GM12865 (cell line): ENCODE data around the gene LRP4.

Experiments used
- DNase-seq: peaks from one replicate; pipeline ENCODE4 v3.0.0; 2010; ENCODE audit warnings: low read depth
- H3K4me3 ChIP-seq: 2 replicates; pipeline ENCODE4 v1.5.1; 2011; ENCODE audit warnings: mild to moderate bottlenecking, low read depth, low read length, control low read depth
- TF ChIP-seq, protein P1 (sequence below): IDR thresholded peaks from 2 replicates; pipeline ENCODE4 v1.5.1; 2011; ENCODE audit warnings: low read length, control low read depth, low read depth, inconsistent platforms; ENCODE audit not compliant: insufficient read depth; ENCODE audit errors: missing control alignments

LRP4 gene

DNA sequence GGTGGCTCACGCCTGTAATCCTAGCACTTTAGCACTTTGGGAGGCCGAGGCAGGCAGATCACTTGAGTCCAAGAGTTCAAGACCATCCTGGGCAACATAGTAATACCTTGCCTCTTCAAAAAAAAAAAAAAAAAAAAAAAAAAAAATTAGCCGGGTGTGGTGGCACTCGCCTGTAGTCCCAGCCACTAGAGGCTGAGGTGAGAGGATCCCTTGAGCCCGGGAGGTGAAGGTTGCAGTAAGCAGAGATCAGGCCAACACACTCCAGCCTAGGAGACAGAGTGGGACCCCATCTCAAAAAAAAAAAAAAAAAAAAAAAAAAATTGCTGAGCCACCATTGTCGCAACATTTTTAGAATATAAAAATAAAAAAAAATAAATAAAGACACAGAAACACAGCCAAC lies 79.8 kb downstream of the LRP4 start:
- no peak overlapping the region for H3K4me3 ChIP-seq
- TF ChIP-seq, protein P1, sequence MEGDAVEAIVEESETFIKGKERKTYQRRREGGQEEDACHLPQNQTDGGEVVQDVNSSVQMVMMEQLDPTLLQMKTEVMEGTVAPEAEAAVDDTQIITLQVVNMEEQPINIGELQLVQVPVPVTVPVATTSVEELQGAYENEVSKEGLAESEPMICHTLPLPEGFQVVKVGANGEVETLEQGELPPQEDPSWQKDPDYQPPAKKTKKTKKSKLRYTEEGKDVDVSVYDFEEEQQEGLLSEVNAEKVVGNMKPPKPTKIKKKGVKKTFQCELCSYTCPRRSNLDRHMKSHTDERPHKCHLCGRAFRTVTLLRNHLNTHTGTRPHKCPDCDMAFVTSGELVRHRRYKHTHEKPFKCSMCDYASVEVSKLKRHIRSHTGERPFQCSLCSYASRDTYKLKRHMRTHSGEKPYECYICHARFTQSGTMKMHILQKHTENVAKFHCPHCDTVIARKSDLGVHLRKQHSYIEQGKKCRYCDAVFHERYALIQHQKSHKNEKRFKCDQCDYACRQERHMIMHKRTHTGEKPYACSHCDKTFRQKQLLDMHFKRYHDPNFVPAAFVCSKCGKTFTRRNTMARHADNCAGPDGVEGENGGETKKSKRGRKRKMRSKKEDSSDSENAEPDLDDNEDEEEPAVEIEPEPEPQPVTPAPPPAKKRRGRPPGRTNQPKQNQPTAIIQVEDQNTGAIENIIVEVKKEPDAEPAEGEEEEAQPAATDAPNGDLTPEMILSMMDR, result no peak
- no peak for DNase-seq

DNA sequence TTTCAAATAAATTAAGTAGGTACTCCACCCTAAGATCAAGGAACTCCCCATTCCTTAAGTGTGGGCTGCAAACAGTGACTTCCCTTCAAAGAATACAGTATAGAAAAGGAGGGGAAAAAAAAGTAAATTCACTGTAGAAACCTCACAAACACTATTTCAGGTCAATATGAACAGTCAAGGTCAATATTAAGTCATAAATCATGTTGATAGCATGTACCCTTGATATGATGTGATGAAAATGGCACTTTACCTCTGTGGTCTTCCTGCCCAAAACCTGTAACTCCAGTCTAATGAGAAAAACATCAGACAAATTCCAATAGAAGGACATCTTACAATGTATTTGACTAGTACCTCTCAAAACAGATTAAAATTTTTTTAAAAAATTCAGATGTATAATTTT lies 80.5 kb downstream of the LRP4 start:
- H3K4me3 ChIP-seq, result no peak overlapping the region
- TF ChIP-seq, protein P1, result no peak
- no peak for DNase-seq

DNA sequence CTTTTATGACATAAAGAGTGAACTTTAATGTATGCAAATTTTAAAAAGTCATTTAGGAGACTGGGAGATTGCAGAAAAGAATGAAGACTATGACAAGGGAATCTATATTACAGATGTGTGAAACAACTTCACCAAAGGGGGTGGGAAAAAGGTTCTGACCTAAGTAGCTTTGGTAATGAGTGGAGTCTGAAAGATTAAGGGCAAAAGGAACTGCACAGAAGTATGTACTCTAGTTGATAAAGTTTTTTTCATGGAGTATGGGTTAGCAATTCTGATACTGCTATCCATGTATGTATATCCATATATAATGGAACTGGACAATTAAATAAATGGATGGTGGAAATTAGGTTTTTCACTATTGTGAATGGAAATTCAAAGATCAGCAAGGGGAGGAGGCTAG lies 81.5 kb downstream of the LRP4 start:
- H3K4me3 ChIP-seq, result no peak overlapping the region
- DNase-seq, result no peak
- TF ChIP-seq, protein P1, result no peak

DNA sequence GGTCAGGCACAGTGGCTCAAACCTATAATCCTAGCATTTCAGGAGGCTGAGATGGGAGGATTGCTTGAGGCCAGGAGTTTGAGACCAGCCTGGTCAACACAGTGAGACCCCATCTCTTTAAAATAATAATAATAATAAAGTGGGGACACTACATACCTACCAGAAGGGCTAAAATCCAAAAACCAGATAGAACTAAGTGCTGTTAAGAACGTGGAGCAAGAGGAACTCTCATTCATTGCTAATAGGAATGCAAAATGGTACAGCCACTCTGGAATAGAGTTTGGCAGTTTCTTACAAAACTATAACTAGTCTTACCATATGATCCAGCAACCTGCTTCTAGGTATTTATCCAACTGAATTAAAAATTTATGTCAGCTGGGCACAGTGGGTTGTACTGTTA lies 81.9 kb downstream of the LRP4 start:
- no peak for DNase-seq
- TF ChIP-seq, protein P1, result no peak
- no peak overlapping the region for H3K4me3 ChIP-seq

DNA sequence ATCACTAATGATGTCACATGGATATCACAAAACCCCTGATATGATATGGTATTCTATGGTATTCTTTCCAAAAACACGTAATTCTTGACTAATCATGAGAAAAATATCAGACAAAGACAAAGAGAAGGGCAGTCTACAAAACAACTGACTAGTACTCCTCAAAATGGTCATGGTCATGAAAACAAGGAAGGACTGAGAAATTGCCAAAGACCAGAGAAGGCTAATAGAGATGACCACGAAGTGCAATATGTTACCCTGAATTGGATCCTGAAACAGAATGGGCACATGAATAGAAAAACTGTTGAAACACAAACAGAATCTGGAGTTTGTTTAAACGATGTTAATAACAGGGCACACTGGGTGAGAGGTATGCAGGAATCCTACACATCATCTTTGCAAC lies 82.5 kb downstream of the LRP4 start:
- no peak overlapping the region for H3K4me3 ChIP-seq
- TF ChIP-seq, protein P1, result no peak
- DNase-seq, result no peak

DNA sequence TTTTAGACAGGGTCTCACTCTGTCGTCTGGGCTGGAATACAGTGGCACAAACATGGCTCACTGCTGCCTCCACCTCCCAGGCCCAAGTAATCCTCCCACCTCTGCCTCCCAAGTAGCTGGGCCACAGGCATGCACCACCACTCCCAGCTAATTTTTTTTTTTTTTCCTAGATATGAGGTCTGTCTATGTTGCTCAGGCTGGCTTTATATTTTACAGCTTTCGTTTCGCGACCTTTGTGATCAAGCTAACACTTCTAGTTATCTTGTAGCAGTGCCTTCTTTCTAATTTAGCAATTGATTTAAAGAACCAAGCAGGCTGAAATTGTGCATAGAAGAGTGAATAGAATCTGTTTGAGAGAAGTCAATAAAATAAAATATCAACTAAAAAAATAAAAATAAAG lies 83.5 kb downstream of the LRP4 start:
- no peak overlapping the region for H3K4me3 ChIP-seq
- DNase-seq, result no peak
- TF ChIP-seq, protein P1, result no peak

DNA sequence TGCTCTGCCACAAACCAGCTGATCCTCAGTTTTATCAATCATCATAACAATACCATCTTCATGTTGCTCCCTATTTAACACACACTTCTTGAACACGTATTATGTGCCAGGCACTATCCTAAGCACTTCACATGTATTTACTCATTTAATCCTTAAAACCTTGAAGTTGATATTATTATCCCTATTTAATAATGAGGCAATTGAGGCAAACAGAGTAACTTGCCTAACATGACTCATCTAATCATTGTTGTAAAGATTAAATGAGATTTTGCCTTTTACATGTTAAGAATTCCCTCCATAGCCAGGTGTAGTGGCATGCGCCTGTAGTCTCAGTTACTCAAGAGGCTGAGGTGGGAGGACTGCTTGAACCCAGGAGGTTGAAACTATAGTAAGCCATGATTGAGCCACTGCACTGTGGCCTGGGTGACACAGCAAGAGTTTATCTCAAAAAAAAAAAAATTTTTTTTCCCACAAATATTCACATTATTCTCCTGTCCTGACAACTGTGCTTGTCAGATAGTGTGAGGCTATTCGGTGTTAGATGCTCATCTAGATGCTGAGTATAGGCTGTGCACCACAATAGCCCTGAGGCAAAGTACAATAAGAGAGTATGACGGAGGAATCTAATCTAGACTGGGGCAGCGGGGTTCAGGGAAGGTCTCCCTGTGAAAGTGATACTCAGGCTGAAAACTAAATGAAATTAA lies 85.7 kb downstream of the LRP4 start:
- no peak for DNase-seq

More for the DNA sequence above, 85.7 kb downstream of the LRP4 start:
- TF ChIP-seq, protein P1, result no peak
- H3K4me3 ChIP-seq, result no peak overlapping the region
